ENCODE measurements around the gene UBE2I. TPM values are rescaled to one million over a fixed set of nuclear protein-coding genes. Genes with fewer than 3 reads are reported as not detected.
"Not testable (repeated sequence)": the region's sequence is repeated elsewhere in the genome, so short reads cannot be mapped to it uniquely, and the experiment has no call there.

The UBE2I gene
- total and polyA plus RNA-seq, 8 donors = 30.0 to 57.9 (median 36.7) TPM

GRCh38 chr16:1265090-1265630, 44.3 kb upstream of the UBE2I start:
- intact Hi-C loops (cut with DNase I) = no loop called here
- H3K4me3 ChIP-seq = no peak overlapping the region
- H3K4me1 ChIP-seq = no peaks in the 10 kb centered on the region
- peaks cover 0 to 5% (median 0%) of the 10 kb centered on the region in 4 donors for H3K27me3 ChIP-seq
- no peak overlapping the region for H3K27ac ChIP-seq
- DNase-seq (no peak), ATAC-seq (no peak), FAIRE-seq (no peak)
- TF ChIP-seq, protein P1, sequence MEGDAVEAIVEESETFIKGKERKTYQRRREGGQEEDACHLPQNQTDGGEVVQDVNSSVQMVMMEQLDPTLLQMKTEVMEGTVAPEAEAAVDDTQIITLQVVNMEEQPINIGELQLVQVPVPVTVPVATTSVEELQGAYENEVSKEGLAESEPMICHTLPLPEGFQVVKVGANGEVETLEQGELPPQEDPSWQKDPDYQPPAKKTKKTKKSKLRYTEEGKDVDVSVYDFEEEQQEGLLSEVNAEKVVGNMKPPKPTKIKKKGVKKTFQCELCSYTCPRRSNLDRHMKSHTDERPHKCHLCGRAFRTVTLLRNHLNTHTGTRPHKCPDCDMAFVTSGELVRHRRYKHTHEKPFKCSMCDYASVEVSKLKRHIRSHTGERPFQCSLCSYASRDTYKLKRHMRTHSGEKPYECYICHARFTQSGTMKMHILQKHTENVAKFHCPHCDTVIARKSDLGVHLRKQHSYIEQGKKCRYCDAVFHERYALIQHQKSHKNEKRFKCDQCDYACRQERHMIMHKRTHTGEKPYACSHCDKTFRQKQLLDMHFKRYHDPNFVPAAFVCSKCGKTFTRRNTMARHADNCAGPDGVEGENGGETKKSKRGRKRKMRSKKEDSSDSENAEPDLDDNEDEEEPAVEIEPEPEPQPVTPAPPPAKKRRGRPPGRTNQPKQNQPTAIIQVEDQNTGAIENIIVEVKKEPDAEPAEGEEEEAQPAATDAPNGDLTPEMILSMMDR (IDR thresholded peaks at IDR 0.05) = no peak
- 72% methylated on average over 13 of the region's 13 CpGs for WGBS, 2 donors
- no peaks in the 10 kb centered on the region for H3K36me3 ChIP-seq
- no peaks in the 10 kb centered on the region for H3K9me3 ChIP-seq

- FAIRE-seq (no peak), ATAC-seq (no peak), DNase-seq (no peak)
- Histone ChIP-seq H3K9me3 (no peaks in the 10 kb centered on the region), H3K27me3 (peaks cover 0 to 5% (median 0%) of the 10 kb centered on the region in 4 donors), H3K4me1 (no peaks in the 10 kb centered on the region), H3K36me3 (no peaks in the 10 kb centered on the region), H3K4me3 (no peak overlapping the region), H3K27ac (no peak overlapping the region)
- WGBS, 2 donors = 71 to 81% methylated on average over 16 to 19 of the region's 19 CpGs
- TF ChIP-seq, protein P1 (IDR thresholded peaks at IDR 0.05) = no peak
- intact Hi-C loops (cut with DNase I) = no loop called here
Observed at GRCh38 chr16:1265826-1266225, 43.6 kb upstream of the UBE2I start.

DNA sequence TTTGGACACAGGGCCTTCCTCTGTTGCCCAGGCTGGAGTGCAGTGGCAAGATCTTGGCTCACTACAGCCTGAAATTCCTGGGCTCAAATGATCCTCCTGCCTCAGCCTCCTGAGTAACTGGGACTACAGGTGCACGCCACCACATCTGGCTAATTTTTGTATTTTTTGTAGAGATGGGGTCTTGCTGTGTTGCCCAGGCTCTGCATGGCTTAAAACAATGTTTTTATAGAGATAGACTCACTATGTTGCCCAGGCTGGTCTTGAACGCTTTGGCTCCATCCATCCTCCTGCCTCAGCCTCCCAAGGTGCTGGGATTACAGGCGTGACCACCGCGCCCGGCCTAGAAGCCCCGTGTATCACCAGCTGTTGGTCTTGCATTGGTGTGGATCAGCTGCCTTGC, 40.0 kb upstream of the UBE2I start:
- DNase-seq; intact Hi-C loops (cut with DNase I); H3K36me3 ChIP-seq; H3K9me3 ChIP-seq; H3K4me3 ChIP-seq; FAIRE-seq; H3K27me3 ChIP-seq; ATAC-seq; H3K4me1 ChIP-seq; H3K27ac ChIP-seq: not testable (repeated sequence)
- WGBS, 2 donors = 90 to 94% methylated on average over 7 of the region's 7 CpGs

DNA sequence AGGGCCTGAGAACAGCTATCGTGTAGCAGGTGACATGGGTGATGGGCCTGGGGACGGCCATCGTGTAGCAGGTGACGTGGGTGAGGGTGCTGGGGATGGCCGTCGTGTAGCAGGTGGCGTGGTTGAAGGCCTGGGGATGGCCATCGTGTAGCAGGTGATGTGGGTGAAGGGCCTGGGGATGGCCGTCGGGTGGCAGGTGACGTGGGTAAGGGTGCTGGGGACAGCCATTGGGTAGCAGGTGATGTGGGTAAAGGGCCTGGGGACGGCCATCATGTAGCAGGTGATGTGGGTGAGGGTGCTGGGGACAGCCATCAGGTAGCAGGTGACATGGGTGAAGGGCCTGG, 38.1 kb upstream of the UBE2I start:
- Histone ChIP-seq H3K27me3 (no peaks in the 10 kb centered on the region), H3K36me3 (no peaks in the 10 kb centered on the region), H3K4me1 (no peaks in the 10 kb centered on the region), H3K27ac (no peak overlapping the region), H3K9me3 (no peaks in the 10 kb centered on the region), H3K4me3 (no peak overlapping the region)
- TF ChIP-seq, protein P1 (IDR thresholded peaks at IDR 0.05) = no peak
- no peak for ATAC-seq
- DNase-seq = peak in 1 of 6 donors; percentile 76
- WGBS, 2 donors = 55 to 66% methylated on average over 12 of the region's 12 CpGs
- FAIRE-seq = no peak
- intact Hi-C loops (cut with DNase I) = no loop called here

- DNase-seq = peak in 5 of 6 donors; percentile 29 to 89 (median 74)
- H3K27ac ChIP-seq; FAIRE-seq; H3K36me3 ChIP-seq; H3K27me3 ChIP-seq; intact Hi-C loops (cut with DNase I); H3K9me3 ChIP-seq; H3K4me3 ChIP-seq; H3K4me1 ChIP-seq: not testable (repeated sequence)
- 9% methylated on average over 16 to 19 of the region's 19 CpGs for WGBS, 2 donors
- peak; percentile 60 to 70 (median 66) for ATAC-seq
Observed at GRCh38 chr16:1271724-1272413, 37.6 kb upstream of the UBE2I start.

Measured in pancreas (tissue), 10 donors.